Jurkat, Clone E6-1 (cell line): ENCODE data around the gene HERC5.
"Not testable (repeated sequence)": the region's sequence is repeated elsewhere in the genome, so short reads cannot be mapped to it uniquely, and the experiment has no call there.

Experiments
- DNase-seq: peaks from one replicate; pipeline ENCODE4 v3.0.0-alpha.2; 2011; ENCODE audit warnings: low read depth, low spot score
- H3K4me3 ChIP-seq: 2 replicates; pipeline ENCODE4 v1.5.1; 2011; ENCODE audit warnings: mild to moderate bottlenecking, low read length, control low read depth, moderate library complexity

Gene HERC5

GRCh38 chr4:88446124-88446523, 10.8 kb upstream of the HERC5 start:
- DNase-seq, result no peak
- no peak overlapping the region for H3K4me3 ChIP-seq

- H3K4me3 ChIP-seq, result no peak overlapping the region
- no peak for DNase-seq
These were observed 9.4 kb upstream of the HERC5 start for GRCh38 chr4:88447371-88448095.

DNA sequence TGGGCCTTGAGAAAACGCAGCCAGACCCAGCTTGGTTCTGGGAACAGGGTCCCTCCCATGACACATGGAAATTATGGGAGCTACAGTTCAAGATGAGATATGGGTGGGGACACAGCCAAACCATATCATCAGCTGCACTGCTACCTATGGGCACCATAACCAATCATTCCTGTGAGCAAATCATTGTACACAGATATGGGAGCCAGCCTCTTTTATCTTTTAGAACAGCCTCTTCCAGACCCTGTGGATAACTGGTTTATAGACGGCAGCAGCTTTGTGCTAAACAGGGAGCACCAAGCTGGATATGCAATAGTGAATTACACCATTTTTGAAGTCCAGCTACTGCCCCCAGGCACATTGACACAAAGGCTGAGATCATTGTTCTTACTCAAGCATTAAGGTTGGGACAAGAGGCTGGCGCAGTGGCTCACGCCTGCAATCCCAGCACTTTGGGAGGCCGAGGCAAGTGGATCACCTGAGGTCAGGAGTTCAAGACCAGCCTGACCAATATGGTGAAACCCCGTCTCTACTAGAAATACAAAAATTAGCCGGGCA, 8.6 kb upstream of the HERC5 start:
- H3K4me3 ChIP-seq, DNase-seq: not testable (repeated sequence)

DNA sequence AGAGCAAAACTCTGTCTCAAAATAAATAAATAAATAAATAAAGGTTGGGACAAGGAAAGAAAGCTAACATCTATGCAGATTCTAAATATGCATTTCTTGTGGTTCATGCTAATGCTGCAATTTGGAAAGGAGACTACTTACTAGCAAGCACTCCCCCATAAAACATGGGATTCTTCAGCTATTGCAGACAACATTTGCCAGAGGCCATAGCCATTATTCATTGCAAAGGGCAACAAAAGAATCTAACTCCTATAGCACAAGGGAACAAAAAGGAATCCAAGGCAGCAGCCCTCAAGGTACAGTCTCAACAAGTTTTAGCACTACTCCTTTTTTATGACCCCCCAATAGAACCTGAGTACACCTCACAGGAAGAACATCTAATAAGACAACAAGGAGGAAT, 8.0 kb upstream of the HERC5 start:
- H3K4me3 ChIP-seq, result no peak overlapping the region
- DNase-seq, result no peak

DNA sequence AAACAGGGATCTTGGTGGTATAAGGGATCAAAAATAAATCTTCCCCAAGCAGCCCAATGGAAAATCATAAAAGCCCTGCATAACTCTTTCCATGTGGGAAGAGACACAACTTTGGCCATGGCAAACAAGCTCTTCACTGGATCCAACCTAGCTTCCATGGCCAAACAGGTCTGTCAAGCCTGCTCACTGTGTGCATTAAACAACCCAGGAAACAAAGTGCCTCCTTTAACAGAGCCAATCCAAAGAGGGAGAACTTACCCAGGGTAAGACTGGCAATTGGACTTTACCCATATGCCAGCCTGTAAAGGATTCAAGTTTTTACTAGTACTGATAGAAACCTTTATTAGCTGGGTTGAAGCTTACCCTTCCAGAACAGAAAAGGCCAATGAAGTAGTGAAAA, 7.6 kb upstream of the HERC5 start:
- H3K4me3 ChIP-seq, result no peak overlapping the region
- no peak for DNase-seq

GRCh38 chr4:88451205-88451604, 5.7 kb upstream of the HERC5 start:
- no peak overlapping the region for H3K4me3 ChIP-seq
- DNase-seq, result no peak

DNA sequence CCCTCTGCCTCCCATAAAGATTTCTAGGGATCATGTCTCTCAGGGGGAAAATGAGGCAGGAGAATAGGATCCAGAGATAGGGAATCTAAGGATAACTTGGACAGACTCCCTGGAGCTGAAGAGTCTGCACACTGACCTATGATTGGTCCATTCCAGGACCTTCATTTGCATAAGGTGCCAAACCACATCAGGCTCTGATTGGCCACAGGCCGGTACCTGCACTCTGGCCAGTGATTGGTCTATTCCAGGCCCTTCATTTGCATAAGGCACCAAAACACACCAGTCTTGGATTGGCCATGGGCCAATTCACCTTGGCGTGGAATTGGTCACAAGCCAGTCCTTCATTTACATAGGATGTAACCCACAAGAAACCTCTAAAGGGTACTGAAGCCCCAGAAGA, 4.0 kb upstream of the HERC5 start:
- no peak for DNase-seq
- H3K4me3 ChIP-seq, result no peak overlapping the region

GRCh38 chr4:88457307-88458103, 586 bp downstream of the HERC5 start:
- H3K4me3 ChIP-seq, result peak overlapping the region; percentile 80
- DNase-seq, result no peak

DNA sequence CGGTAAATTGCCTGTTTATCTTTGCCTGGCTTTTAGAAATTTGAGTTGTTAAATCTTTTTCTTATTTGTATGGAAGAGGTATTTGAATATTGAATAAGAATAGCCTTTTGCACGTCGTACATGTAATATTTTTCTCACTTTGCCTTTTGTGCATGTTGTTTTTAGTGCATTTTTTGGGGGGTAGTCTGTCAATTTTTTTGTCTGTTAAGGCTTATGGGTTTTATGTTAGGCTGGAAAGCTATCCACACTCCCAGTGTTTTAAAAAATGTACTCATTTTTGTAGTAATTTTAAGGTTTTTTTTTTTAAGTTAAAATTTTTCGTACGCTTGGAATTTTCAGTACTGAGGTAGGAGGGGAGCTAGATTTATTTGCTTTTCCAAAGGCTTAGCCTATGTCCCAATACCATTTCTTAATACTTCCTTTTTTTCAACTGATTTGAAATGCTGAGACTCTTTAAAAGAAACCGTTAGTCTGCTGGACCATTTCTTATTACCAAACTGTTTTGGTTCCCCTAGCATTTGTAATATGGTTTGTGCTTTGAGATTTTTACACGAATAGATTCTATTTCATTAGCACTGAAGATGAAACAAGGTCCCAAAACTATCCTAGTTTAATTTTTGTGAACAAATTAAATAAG, 1.3 kb downstream of the HERC5 start:
- no peak for DNase-seq
- no peak overlapping the region; the same call in 1 of the 2 replicates for H3K4me3 ChIP-seq

- no peak for DNase-seq
- no peak overlapping the region for H3K4me3 ChIP-seq
These were observed 8.8 kb downstream of the HERC5 start for GRCh38 chr4:88465653-88466192.

GRCh38 chr4:88467392-88467791, 10.5 kb downstream of the HERC5 start:
- DNase-seq, result no peak
- H3K4me3 ChIP-seq, result no peak overlapping the region

- H3K4me3 ChIP-seq, result no peak overlapping the region
- DNase-seq, result no peak
These were observed 20.4 kb downstream of the HERC5 start for GRCh38 chr4:88477229-88477860.

- DNase-seq, result no peak
- H3K4me3 ChIP-seq, result no peak overlapping the region
These were observed 21.3 kb downstream of the HERC5 start for GRCh38 chr4:88478247-88478646.

DNA sequence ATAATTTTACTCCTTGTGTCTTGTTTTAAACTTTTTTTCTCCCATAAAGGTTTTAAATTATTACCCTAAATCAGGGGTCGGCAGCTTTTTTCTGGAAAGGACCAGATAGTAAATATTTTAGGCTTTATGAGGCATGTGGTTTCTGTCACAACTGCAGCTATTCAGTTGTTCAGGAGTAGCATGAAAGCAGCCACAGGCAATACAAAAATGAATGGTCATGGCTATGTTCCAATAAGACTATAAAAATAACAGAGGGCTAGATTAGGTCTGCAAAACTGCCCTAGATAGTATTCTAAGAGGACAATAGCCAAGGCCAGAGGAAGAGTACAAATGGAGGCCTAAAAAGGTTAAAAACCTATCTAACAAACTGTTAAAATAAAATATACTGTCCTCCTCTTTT, 24.6 kb downstream of the HERC5 start:
- H3K4me3 ChIP-seq, result no peak overlapping the region
- DNase-seq, result no peak

GRCh38 chr4:88489100-88489761, 32.3 kb downstream of the HERC5 start:
- no peak overlapping the region for H3K4me3 ChIP-seq
- peak; percentile 14 for DNase-seq

GRCh38 chr4:88497859-88498409, 41.0 kb downstream of the HERC5 start:
- DNase-seq, result no peak
- H3K4me3 ChIP-seq, result no peak overlapping the region

DNA sequence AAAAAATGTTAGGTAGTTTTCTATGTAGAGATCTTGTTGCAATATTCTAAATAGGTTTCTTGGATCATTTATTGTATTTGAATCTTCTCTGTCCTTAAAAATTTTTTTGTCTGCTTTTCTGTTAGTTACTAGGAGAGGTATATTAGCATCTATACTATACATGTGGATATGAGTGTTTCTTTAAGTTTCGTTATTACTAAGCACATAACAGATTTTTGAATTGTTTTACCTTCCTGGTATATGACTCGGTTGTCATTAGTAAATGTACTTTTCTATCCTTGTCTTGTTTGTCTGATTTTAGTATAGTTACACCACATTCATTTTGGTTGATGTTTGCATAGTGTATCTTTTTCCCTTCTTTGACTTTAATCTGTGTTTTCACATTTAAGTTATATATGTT, 46.4 kb downstream of the HERC5 start:
- no peak overlapping the region for H3K4me3 ChIP-seq
- DNase-seq, result no peak

DNA sequence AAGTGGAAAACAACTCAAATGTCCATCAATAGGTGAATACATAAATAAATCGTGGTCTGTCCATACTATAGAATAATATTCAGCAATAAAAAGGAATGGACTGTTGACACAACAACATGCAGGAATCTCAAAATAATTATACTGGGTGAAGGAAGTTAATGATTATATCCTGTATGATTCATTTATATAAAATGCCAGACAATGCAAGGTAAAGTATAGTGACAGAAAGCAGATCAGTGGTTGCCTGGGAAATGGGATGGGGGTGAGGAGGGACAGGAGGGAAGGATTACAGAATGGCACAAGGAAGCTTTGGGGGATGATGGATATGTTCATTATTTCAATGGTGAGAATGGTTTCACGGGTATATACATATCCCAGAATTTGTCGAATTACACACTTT, 54.3 kb downstream of the HERC5 start:
- H3K4me3 ChIP-seq, result no peak overlapping the region
- DNase-seq, result no peak
